GM19239 (cell line): ENCODE results near the gene DRAM1.
"Not testable (repeated sequence)": the region's sequence is repeated elsewhere in the genome, so short reads cannot be mapped to it uniquely, and the experiment has no call there.

Source experiments
- DNase-seq: peaks from one replicate; pipeline ENCODE4 v3.0.0; 2011; ENCODE audit warnings: low spot score; ENCODE audit not compliant: insufficient read length
- FAIRE-seq: peaks from 2 replicates; lab custom pipeline; 2011; peaks lifted over from hg19 to GRCh38; lab: Jason Lieb, UNC

Gene DRAM1, protein sequence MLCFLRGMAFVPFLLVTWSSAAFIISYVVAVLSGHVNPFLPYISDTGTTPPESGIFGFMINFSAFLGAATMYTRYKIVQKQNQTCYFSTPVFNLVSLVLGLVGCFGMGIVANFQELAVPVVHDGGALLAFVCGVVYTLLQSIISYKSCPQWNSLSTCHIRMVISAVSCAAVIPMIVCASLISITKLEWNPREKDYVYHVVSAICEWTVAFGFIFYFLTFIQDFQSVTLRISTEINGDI

DNA sequence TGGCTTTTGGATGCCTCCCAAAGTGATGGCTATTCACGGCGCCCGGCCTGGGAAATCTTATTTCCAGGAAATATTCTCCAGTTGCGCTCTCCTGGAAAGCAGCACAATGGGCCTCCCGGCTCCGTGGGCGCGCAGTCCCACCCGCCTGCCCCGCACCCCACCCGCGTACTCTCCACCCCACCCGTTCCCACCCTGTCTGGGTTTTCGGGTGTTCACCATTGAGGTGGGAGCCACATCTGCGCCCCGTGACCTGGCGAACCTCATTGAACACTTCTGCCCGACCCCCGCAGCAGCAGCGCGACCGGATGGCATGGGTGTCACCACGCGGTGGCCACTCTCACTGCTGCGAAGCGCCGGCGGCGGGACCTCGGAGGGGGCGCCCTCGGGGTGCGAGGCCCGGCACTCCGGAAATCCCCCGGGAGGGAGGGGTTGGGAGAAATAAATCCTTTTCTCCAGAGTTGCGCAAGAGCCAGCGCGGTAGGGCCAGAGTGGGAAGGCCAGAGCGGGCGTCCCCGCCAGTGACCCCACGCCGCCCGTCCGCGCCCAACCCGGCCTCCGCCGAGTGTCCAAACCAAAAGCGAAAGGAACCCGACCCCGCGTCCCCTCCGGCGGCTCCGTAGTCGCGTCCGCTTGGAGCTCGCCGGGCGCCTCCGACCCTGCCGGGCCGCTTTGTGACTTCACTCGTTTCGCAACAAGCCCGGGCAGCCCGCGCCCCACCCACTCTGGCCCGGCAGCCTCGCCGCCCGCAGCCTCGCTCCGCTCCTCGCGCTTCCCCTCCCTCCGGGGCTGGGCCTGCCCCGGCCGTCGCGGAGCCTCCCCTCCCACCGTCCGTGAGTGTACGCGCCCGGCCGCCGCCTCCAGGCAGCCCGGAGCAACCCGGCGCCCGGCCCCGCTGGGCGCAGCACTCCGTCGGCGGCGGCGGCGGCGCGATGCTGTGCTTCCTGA lies at the start of gene DRAM1:
DRAM1 (plus strand) TSS at position 720 of the 945 bp plus-strand sequence; CDS start at position 930, 210 bp downstream.
- FAIRE-seq (peak; percentile 56), DNase-seq (peak; percentile 64)

DNA sequence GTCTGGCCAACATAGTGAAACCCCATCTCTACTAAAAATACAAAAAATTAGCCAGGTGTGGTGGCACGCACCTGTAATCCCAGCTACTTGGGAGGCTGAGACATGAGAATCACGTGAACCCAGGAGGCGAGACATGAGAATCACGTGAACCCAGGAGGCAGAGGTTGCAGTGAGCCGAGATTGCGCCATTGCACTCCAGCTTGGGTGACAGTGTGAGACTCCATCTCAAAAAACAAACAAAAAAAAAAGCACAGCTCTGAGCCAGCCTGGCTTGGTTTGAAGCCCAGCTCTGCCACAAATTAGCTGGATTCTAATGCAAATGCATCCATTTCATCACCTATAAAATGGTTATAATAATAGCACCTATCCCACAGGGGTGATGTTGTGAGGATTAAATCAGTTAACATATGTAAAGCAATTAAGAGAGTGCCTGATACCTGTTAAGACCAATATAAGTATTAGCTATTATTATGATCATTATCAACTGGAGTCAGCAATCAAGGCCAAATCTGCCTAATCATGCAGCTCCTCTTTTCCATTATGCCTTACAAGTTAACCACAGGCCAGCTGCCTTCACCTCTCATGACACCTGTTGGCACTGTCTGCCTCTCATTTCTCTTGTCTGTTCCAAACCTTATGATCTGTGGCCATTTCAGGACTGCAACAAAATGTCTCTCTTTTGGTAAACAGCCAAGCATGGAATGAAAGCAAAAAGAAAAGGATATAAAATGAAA lies 48.8 kb upstream of the DRAM1 start:
- DNase-seq (no peak), FAIRE-seq (peak; percentile 66)

DNA sequence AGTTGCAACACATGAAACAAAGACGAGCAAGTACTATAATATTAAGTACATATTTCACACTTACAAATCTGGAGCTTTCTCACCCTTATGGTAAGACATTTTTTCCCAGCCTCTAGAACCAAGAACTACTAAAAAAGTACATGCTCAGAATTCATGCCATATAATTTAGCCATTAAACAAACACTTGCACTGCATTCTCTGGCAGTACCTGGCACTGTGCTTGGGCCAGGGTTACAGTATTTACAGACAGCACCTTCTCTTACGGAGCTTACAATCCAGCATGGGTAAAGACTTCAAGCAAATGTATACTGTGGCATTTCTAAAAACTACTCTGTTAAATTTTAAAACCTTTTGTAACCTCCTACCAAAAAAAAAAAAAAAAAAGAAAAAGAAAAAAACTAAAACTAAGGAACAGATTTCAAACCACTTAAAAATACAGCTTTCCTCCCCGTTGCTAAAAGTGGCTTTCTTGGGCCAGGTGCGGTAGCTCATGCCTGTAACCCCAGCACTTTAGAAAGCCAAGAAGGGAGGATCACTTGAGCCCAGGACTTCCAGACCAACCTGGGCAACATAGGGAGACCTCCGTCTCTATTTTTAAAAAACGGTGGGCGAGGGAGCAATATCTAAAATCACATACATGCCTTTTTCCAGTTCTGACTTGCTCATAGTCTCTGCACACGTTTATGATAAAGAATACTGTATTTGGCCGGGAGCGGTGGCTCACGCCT lies 47.6 kb upstream of the DRAM1 start:
- no peak for DNase-seq
- peak; percentile 57 for FAIRE-seq

DNA sequence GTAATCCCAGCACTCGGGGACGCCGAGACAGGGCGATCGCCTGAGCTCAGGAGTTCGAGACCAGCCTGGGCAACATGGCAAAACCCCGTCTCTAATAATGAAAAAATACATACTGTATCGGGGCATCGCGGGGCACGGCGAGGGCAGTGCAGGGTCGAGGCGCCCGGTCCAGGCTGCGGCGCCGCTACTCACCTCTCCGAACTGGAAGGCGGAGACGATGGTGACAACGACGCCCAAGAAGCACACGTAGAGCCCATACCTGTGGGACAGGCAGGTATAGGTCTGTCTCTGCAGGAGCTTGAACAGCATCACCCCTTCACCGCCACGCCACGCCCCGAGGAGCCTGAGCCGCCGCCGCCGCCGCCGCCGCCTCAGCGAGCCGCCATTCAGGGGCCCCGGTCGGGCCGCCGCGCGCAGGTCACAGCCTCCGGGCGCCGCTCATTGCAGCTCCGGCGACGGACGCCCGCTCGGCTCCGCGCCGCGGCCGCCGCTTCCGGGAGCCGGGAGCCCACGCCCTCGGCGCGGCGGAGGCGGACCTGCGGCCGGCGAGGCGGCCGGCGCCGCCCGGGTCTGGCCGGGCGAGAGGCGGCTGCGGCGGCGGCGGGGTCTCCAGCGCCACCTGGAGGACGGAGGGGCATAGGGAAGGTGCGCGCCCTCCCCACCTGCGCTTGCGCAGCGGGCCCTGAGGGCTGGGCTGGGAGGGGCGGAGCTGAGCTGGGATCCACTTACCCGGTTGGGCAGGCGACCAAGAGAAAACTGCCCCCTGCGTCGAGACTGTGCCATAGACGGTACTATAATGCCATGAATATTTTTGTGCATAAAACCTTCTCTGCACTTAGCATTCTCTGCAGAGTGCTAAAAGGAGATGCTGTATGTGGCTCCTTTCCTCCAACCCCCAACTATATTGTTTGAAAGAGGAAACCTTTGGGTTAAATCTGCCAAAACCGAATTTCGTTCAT lies 46.7 kb upstream of the DRAM1 start, which contains the start of gene GNPTAB:
GNPTAB (minus strand) TSS at position 593 of the 959 bp plus-strand sequence; CDS start at position 309, 284 bp downstream.
- FAIRE-seq: peak; percentile 89
- DNase-seq: peak; percentile 87

DNA sequence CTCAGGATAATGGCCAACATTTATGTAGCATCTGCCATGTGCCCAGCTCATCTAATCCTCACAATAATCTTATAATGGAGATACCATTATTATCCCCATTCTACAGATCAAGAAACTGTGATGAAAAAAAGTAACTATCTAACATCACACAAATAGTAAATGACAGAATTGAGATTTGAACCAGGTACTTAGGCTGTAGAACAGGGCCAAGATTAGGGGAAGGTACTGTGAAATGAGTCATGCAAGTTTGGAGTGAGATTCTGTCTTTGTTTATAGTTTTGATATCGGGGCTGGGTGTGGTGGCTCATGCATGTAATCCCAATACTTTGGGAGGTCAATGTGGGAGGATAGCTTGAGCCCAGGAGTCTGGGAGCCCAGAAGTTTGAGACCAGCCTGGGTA lies 45.4 kb upstream of the DRAM1 start:
- no peak for FAIRE-seq
- no peak for DNase-seq

DNA sequence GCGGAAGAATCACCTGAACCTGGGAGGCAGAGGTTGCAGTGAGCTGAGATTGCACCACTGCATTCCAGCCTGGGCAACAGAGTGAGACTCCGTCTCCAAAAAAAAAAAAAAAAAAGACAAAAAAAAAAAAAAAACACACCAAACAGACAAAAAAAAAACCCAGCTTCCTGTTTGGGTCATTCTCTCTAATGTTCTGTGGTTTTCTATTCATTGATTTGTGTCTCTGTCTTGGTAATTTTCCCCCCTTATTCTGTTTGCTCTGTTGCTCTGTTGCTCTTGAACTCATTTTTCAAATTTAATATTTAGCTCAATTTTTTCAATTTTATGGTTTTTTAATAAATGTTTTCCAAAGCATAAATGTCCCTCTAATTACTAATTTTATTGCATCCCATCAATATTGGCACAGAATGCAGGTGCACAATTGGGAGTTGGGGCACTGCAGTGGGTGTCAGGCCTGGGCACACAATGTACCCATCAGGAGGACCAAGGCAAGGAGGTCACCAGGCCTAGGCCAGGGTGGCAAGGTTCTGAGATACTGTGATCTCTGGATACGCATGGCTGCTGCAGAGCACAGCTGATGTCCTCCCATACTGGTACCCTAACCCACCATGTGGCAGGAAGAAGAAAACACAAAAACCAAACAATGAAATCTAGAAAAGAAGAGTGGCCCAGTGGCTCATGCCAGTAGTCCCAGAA lies 38.6 kb upstream of the DRAM1 start:
- FAIRE-seq: peak; percentile 80
- no peak for DNase-seq

DNA sequence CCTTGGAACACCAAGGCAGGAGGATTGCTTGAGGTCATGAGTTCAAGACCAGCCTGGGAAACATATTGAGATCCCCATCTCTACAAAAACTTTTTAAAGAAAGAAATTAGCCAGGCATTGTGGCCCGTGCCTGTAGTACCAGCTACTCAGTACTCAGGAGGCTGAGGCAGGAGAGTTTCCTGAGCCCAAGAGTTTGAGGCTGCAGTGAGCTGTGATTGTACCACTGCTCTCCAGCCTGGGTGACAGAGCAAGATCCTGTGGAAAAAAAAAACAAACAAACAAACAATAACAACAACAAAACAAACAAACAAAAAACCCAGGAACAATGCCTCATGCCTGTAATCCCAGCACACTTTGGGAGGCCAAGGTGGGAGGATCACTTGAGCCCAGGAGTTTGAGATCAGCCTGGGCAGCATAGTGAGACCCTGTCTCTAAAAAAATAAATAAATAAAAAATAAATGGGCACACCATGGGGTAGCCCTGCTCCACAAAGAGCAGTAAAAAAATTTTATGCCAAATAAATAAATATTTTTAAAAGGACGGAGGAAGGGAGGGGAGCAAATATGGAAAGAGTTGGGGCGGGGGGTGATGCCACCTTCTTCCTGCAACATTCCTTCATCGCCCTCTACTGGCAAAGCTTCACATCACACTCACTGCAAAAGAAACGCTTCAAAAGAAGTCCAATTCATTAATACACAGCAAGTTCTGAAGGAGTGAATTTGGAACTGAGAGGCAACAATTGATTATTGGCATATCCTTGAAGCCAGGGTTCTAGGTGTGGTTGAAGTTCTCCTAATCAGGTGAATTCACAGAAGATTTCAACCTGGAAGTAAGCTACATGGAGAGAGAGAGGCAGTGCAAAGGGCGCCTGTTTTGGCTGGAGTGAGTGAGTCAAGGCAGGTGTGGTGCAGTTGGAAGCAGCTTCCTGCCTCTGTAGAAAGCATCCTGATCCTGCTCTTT lies 37.8 kb upstream of the DRAM1 start:
- DNase-seq (no peak), FAIRE-seq (peak; percentile 75)

DNA sequence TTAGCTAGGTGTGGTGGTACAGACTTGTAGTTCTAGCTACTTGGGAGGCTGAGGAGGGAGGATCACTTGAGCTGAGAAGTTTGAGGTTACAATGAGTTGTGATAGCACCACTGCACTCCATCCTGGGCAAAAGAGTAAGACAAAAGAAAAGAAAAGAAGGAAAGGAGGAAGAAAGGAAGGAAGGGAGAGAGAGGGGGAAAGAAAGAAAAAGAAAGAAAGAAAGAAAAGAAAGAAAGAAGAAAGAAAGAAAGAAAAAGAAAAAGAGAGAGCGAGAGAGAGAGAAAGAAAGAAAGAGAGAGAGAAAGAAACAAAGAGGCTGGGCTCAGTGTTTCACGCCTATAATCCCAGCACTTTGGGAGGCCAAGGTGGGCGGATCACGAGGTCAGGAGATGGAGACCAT lies 36.3 kb upstream of the DRAM1 start:
- DNase-seq (no peak), FAIRE-seq (no peak)

DNA sequence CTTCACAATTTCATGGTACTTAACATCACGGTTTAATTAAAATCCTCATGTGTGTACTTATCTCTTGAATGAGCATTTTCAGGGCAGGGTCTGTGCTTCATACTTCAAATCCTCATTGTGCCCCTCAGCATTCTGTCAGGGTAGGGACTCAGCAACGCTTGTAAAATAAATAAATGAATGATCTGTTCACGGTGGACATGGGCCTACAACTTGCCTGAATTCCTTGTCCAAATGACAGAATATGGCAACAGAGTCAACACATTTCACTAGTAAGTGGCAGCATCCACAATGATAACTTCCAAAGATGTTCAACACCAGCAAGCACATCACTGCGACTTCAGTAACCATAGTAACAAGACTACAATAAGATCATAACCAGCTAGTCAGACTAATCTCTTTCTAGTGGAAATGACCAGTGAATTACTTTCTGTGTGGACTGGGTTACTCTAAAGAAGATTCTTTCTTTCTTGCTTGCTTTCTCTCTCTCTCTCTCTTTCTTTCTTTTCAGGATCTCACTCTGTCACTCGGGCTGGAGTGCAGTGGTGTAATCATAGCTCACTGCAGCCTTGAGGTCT lies 32.2 kb upstream of the DRAM1 start:
- DNase-seq (no peak), FAIRE-seq (no peak)

DNA sequence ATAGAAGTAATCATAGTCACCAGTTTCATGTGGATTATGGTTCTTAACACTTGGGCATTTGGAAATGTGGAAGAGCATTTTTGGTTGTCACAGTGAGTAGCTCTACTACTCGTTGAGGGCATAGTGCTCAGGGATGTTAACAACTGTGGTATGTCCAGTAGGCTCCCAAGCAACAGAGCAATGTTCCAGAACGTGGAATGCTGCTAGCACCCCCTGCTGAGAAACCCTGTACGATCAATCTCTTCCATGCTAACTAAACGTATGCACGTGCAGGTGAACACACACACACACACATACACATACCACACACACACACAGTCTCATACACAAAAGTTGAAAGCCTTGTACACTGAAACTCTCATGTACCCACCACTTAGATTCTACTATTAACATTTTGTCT lies 30.1 kb upstream of the DRAM1 start:
- FAIRE-seq (no peak), DNase-seq (no peak)

DNA sequence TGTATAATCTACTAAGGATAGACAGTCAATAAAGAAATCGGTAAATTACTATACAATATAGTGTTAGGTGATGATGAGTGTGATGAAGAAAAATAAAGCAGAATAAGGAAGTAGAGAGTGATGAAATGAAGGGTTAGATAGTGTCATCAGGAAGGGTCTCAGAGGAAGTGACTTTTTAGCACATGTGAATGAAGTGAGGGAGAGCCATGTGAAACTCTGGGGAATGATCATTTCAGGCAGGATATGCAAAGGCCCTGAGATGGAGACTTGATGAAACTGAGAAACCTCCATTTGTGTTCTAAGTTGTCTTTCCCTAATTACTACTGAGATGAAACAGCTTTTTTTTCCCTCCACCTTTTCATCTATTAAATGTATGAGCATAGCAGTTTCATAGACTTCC lies 27.2 kb upstream of the DRAM1 start:
- DNase-seq (no peak), FAIRE-seq (peak; percentile 89)

DNA sequence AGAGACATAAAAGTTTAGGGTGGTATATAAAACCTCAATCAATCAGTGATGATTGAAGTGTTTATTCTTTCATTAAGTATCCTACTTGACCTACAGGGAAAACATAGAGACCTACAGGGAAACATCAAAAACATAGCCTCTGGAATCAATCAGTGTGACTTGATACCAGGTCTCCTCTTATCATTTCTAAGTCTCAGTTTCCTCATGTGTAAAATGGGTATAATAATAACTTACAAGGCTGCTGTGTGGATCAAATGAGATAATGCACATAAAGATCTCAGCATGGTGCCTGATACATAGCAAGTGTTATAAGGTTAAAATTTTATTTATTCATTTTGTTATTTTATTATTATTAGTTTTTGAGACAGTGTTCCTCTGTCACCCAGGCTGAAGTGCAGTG lies 24.4 kb upstream of the DRAM1 start:
- DNase-seq (no peak), FAIRE-seq (no peak)

DNA sequence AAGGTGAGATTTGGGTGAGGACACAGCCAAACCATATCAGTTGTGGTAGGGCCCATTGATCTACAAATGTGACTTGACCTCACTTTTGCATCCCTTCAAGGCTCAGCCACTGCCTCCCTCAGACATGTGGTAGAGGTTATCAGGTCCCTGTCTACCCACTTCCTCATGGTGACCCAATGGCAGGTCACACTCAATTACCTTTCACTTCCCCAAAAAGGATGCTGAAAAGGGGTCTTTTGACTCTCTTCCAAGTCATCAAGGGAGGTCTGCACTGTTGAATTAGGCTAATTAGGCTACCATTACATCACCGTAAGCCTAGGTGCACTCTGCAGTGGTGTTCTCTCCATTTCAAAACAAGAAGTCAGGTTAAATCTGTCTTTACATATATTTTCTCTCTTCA lies 22.6 kb upstream of the DRAM1 start:
- DNase-seq: no peak
- FAIRE-seq: peak; percentile 86

DNA sequence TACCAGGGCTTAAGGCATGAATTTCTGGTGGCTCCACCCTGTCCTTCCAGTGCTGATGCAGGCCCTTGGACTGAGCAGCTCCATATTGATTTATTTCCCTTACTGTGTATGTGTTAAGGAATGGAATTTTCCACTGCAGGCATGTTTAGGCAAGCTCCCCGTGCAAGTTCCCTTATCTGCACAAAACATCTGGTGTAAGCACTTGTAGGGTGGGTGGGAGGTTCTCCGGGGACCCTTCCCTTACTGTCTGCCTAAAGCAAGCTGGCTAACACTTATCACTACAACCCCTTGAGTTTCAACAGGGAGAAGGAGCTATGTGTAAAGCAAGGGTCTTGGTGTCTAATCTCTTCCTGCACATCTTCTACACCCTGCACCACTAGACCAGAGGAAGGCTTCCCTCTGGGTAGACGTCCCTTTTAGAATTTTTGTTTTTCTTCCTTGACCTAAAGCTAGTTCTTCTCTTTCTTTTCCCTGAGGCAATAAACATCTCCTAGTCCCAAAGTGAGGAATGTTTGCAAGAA lies 22.0 kb upstream of the DRAM1 start:
- no peak for DNase-seq
- peak; percentile 68 for FAIRE-seq

DNA sequence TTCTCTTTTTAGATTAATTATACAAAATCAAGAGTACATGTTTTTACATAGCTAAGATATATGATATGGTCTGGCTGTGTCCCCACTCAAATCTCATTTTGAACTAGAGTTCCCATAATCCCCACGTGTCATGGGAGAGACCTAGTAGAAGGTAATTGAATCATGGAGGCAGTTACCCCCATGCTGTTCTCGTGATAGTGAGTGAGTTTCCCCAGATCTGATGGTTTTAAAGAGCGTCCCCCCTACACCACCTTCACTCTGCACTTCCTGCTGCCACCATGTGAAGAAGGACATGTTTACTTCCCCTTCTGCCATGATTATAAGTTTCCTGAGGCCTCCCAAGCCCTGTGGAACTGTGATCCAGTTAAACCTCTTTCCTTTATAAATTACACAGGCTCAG lies 21.4 kb upstream of the DRAM1 start:
- peak; percentile 40 for FAIRE-seq

DNA sequence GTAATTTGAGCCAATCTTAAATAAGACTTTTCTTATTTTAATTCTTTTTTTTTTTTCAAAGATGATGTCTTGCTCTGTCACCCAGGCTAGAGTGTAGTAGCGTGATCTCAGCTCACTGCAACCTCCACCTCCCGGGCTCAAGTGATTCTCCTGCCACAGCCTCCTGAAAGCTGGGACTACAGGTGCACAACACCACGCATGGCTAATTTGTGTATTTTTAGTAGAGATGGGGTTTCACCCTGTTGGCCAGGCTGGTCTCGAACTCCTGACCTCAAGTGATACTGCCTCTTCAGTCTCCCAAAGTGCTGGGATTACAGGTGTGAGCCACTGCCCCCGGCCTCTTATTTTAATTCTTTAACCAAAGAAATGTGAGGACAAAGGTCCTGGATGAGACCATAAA lies 20.8 kb upstream of the DRAM1 start:
- FAIRE-seq, DNase-seq: not testable (repeated sequence)

More for the DNA sequence above, 21.4 kb upstream of the DRAM1 start:
- no peak for DNase-seq
